Keratinocyte (primary cell): ENCODE data around the gene HBG2. TPM values are rescaled to one million over a fixed set of nuclear protein-coding genes. Genes with fewer than 3 reads are reported as not detected.

Experiments
- DNase-seq: peaks from one replicate; pipeline ENCODE4 v3.0.0-alpha.2; 2011; ENCODE audit warnings: low read depth, missing footprints, low spot score
- FAIRE-seq: peaks from 2 replicates; lab custom pipeline; 2011; peaks lifted over from hg19 to GRCh38; lab: Jason Lieb, UNC
- H2AFZ ChIP-seq: 2 replicates; pipeline ENCODE4 v1.6.0; 2012; ENCODE audit warnings: low read length, control low read depth, inconsistent platforms; ENCODE audit not compliant: control insufficient read depth
- H3K27ac ChIP-seq: 2 replicates; pipeline ENCODE4 v1.5.1; 2011; ENCODE audit warnings: low read length; ENCODE audit not compliant: control insufficient read depth, insufficient read depth
- H3K27me3 ChIP-seq: 3 replicates; pipeline ENCODE4 v1.6.0; 2011; ENCODE audit warnings: low read length; ENCODE audit not compliant: control insufficient read depth, insufficient read depth; ENCODE audit errors: extremely low read depth
- H3K36me3 ChIP-seq, 2 experiments: 2 replicates in 1 of 2; 3 replicates in 1 of 2; pipeline ENCODE4 v1.5.1; 2011; ENCODE audit warnings: low read length in 2 of 2, mild to moderate bottlenecking in 1 of 2; ENCODE audit not compliant: control insufficient read depth in 2 of 2, insufficient read depth in 2 of 2; ENCODE audit errors: extremely low read depth in 1 of 2
- H3K4me1 ChIP-seq: 3 replicates; pipeline ENCODE4 v1.5.1; 2011; ENCODE audit warnings: low read length; ENCODE audit not compliant: control insufficient read depth, insufficient read depth; ENCODE audit errors: extremely low read depth
- H3K4me2 ChIP-seq: 3 replicates; pipeline ENCODE4 v1.6.0; 2011; ENCODE audit warnings: low read depth, low read length; ENCODE audit not compliant: control insufficient read depth, insufficient read depth; ENCODE audit errors: extremely low read depth
- H3K4me3 ChIP-seq, 3 experiments: fragments of 200-600 bp in 1 of 3; sonication (generic) in 1 of 3; 2 replicates in 2 of 3; 3 replicates in 1 of 3; pipeline ENCODE4 v1.5.1; 2011 to 2016; ENCODE audit warnings: low read length in 3 of 3, mild to moderate bottlenecking in 3 of 3, control low read depth in 2 of 3, inconsistent platforms in 1 of 3, low read depth in 1 of 3, mixed read lengths in 1 of 3, mixed run types in 1 of 3, moderate library complexity in 1 of 3; ENCODE audit not compliant: control insufficient read depth in 2 of 3, insufficient read depth in 2 of 3; ENCODE audit errors: extremely low read depth in 1 of 3
- H3K79me2 ChIP-seq: 2 replicates; pipeline ENCODE4 v1.6.0; 2012; ENCODE audit warnings: low read length; ENCODE audit not compliant: control insufficient read depth, insufficient read depth
- H3K9ac ChIP-seq: 3 replicates; pipeline ENCODE4 v1.6.0; 2011; ENCODE audit warnings: low read length; ENCODE audit not compliant: control insufficient read depth, insufficient read depth; ENCODE audit errors: extremely low read depth
- H3K9me1 ChIP-seq: 3 replicates; pipeline ENCODE4 v1.6.0; 2011; ENCODE audit warnings: low read length; ENCODE audit not compliant: control insufficient read depth, insufficient read depth; ENCODE audit errors: extremely low read depth
- H3K9me3 ChIP-seq: 2 replicates; pipeline ENCODE4 v1.5.1; 2012; ENCODE audit warnings: low read depth, low read length; ENCODE audit not compliant: control insufficient read depth
- H4K20me1 ChIP-seq: 3 replicates; pipeline ENCODE4 v1.6.0; 2011; ENCODE audit warnings: low read length; ENCODE audit not compliant: control insufficient read depth, insufficient read depth; ENCODE audit errors: extremely low read depth
- CTCF ChIP-seq, 3 experiments: IDR thresholded peaks in 1 of 3; conservative IDR thresholded peaks in 1 of 3; optimal IDR thresholded peaks in 1 of 3; 2 replicates in 2 of 3; 3 replicates in 1 of 3; pipeline versions ENCODE3 to v1.5.1; 2011; ENCODE audit warnings: low read length in 3 of 3, mild to moderate bottlenecking in 3 of 3, moderate library complexity in 2 of 3, control low read depth in 1 of 3, inconsistent platforms in 1 of 3; ENCODE audit not compliant: insufficient read depth in 2 of 3; ENCODE audit errors: extremely low read depth in 1 of 3
- EZH2 ChIP-seq: IDR thresholded peaks from one replicate; pipeline ENCODE4 v1.6.1; 2012; ENCODE audit warnings: inconsistent platforms, mild to moderate bottlenecking, low read length, moderate library complexity
- dilution Hi-C: fragments of 300-500 bp; cut with MboI; formaldehyde crosslinking; loops from one replicate; pipeline ENCODE4 v1.7.0; 2020; ENCODE audit warnings: low sequenced_read_pairs; ENCODE audit not compliant: extremely low pct_ligation_motif_present
- polyA plus RNA-seq, 5 experiments: library from polyadenylated mRNA; depleted of rRNA in 3 of 5; stranded (reverse) in 3 of 5; stranded (forward) in 1 of 5; unstranded in 1 of 5; fragments of >200 nt; gene quantifications; 1 replicate in 1 of 5; 2 replicates in 3 of 5; 3 replicates in 1 of 5; pipeline versions ENCODE4 v1.2.1 to v1.2.3, GENCODE V29; 2011 to 2012; ENCODE audit warnings: missing spikeins in 2 of 5, low read depth in 1 of 5, low replicate concordance in 1 of 5

Gene HBG2
- polyA plus RNA-seq, 1 donor (not counting 4 experiments of a cell fraction or from before 2014, with no cell fraction given) = 0.73 TPM

DNA sequence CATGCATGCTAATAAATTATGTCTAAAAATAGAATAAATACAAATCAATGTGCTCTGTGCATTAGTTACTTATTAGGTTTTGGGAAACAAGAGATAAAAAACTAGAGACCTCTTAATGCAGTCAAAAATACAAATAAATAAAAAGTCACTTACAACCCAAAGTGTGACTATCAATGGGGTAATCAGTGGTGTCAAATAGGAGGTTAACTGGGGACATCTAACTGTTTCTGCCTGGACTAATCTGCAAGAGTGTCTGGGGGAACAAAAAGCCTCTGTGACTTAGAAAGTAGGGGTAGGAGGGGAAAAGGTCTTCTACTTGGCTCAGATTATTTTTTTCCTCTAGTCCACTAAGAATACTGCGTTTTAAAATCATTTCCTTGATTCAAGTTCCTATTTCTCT is 26.9 kb downstream of the HBG2 start:
- Histone ChIP-seq H3K9me1 (no peaks in the 10 kb centered on the region), H3K9ac (no peak overlapping the region), H3K27ac (no peak overlapping the region), H3K9me3 (no peaks in the 10 kb centered on the region), H4K20me1 (no peaks in the 10 kb centered on the region), H3K36me3 (no peaks in the 10 kb centered on the region), H3K79me2 (no peaks in the 10 kb centered on the region), H3K4me1 (no peaks in the 10 kb centered on the region), H3K4me2 (no peak overlapping the region), H2AFZ (no peak overlapping the region), H3K27me3 (no peaks in the 10 kb centered on the region), H3K4me3 (no peak overlapping the region)
- TF ChIP-seq EZH2 (no peak), CTCF (optimal IDR thresholded peaks at IDR 0.05 in 1 of 3, IDR thresholded peaks at IDR 0.05 in 1 of 3, conservative IDR thresholded peaks at IDR 0.05 in 1 of 3; ENCODE audit: extremely low read depth in 1 of 3, insufficient read depth in 2 of 3, low read length in 3 of 3) (no peak)
- dilution Hi-C loops = no loop called here
- no peak for DNase-seq
- no peak for FAIRE-seq

DNA sequence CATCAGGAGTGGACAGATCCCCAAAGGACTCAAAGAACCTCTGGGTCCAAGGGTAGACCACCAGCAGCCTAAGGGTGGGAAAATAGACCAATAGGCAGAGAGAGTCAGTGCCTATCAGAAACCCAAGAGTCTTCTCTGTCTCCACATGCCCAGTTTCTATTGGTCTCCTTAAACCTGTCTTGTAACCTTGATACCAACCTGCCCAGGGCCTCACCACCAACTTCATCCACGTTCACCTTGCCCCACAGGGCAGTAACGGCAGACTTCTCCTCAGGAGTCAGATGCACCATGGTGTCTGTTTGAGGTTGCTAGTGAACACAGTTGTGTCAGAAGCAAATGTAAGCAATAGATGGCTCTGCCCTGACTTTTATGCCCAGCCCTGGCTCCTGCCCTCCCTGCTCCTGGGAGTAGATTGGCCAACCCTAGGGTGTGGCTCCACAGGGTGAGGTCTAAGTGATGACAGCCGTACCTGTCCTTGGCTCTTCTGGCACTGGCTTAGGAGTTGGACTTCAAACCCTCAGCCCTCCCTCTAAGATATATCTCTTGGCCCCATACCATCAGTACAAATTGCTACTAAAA is 27.8 kb downstream of the HBG2 start, which contains the start of gene HBB:
TSS of gene HBB (minus strand) at position 340 of the 579 bp plus-strand sequence. CDS start at position 290, 50 bp downstream.
- H3K9ac ChIP-seq = no peak within 1 kb of the TSS
- no peaks in the 10 kb centered on the region for H3K9me1 ChIP-seq
- DNase-seq (no peak), FAIRE-seq (no peak)
- H3K4me3 ChIP-seq = no peak within 1 kb of the TSS
- H3K27me3 ChIP-seq = no peaks in the 10 kb centered on the region
- dilution Hi-C loops = no loop called here
- no peak within 1 kb of the TSS for H3K4me2 ChIP-seq
- no peaks in the 10 kb centered on the region for H3K36me3 ChIP-seq
- H3K9me3 ChIP-seq = no peaks in the 10 kb centered on the region
- H3K27ac ChIP-seq = no peak within 1 kb of the TSS
- no peaks in the 10 kb centered on the region for H3K4me1 ChIP-seq
- TF ChIP-seq CTCF (optimal IDR thresholded peaks at IDR 0.05 in 1 of 3, IDR thresholded peaks at IDR 0.05 in 1 of 3, conservative IDR thresholded peaks at IDR 0.05 in 1 of 3; ENCODE audit: extremely low read depth in 1 of 3, insufficient read depth in 2 of 3, low read length in 3 of 3) = no peak
- no peak for TF ChIP-seq EZH2
- H3K79me2 ChIP-seq = no peaks in the 10 kb centered on the region
- H2AFZ ChIP-seq = no peak within 1 kb of the TSS
- H4K20me1 ChIP-seq = no peaks in the 10 kb centered on the region
